Renal cortical epithelial cell (primary cell): ENCODE data around the gene ANAPC2. TPM values are rescaled to one million over a fixed set of nuclear protein-coding genes. Genes with fewer than 3 reads are reported as not detected.
A peak's percentile ranks its signal among the peaks of the same experiment; 100 is the strongest.
"Not testable (repeated sequence)": the region's sequence is repeated elsewhere in the genome, so short reads cannot be mapped to it uniquely, and the experiment has no call there.

ENCODE experiments used
- DNase-seq: peaks from one replicate; pipeline ENCODE4 v3.0.0-alpha.2; 2011; ENCODE audit warnings: low read depth
- total RNA-seq: library from RNA; depleted of rRNA; stranded (reverse); fragments of >200 nt; gene quantifications from 2 replicates; pipeline ENCODE4 v1.2.3, GENCODE V29; 2014

The ANAPC2 gene
- total RNA-seq, 1 donor from 2014 or later = 28.9 TPM

DNA sequence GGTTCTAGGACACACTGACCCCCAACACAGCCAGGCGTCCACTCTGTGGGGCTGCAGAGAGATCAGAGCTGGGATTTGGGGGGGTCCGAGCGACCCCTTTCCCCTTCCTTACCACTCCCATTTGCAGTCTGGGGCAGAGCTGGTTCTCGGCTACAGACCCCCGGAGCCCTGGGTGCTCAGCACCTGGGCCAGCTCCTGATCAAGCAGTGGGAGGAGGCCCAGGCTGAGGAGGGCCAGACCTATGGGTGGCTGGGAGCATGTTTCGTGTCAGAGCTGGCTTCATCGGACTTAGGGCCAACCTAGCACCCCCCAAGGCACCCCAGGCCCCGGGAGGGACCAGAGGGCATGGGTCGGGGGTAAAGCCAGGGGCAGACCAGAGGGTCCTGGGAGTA is 41.8 kb downstream of the ANAPC2 start:
- DNase-seq = no peak

- DNase-seq = no peak
Measured at GRCh38 chr9:137145731-137146526, 42.4 kb downstream of the ANAPC2 start.

DNA sequence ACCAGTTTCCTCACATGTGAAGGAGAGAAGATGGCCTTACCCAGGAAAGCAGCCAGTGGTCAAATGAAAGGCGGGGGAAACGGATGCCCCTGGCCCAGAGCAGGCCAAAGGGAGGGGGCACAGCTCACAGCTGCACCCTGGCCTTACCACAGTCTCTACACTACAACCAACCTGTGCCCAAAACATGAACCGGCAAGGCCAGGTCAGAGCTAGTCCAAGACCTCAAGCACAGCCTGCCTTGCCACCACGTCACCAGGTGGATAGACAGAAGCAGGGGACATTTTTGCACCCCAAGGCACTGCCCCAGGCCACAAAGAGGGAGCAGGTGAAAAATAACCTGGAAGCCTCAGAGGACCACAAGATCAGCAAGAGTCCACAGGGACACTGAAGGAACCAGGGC is 44.9 kb downstream of the ANAPC2 start:
- DNase-seq = no peak

GRCh38 chr9:137141976-137142936 is 46.1 kb downstream of the ANAPC2 start:
- DNase-seq = no peak

GRCh38 chr9:137141050-137141810 is 47.1 kb downstream of the ANAPC2 start:
- DNase-seq = no peak

- no peak for DNase-seq
Measured at GRCh38 chr9:137140151-137141012, 48.0 kb downstream of the ANAPC2 start.

DNA sequence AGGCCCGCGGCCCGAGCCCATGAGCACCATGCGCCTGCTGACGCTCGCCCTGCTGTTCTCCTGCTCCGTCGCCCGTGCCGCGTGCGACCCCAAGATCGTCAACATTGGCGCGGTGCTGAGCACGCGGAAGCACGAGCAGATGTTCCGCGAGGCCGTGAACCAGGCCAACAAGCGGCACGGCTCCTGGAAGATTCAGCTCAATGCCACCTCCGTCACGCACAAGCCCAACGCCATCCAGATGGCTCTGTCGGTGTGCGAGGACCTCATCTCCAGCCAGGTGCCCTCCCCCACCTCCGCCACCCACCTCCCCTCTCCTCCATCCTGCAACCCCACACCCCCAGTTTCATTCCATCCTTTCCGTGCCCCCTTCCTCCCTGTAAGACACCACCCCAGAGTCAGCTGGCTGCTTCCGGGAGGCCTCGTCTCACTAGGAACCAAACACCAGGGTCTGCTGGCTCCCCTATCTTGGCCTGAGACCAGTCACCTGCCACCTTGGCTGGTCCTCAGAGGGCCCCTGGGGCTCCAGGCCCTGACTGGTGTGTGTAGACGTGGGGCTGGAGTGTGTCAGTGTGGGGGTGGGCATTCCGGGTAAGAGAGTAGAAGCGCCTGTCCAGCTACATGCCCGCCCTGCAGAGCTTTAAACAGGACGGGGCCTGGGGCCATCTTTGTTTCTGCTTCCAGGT is 48.8 kb downstream of the ANAPC2 start:
- no peak for DNase-seq

- no peak for DNase-seq
Measured at GRCh38 chr9:137138722-137139467, 49.5 kb downstream of the ANAPC2 start, which contains the start of gene GRIN1. Gene GRIN1 (plus strand): TSS chr9:137139154. CDS start chr9:137139487, 333 bp downstream.

GRCh38 chr9:137138058-137138721 is 50.2 kb downstream of the ANAPC2 start:
- no peak for DNase-seq

DNA sequence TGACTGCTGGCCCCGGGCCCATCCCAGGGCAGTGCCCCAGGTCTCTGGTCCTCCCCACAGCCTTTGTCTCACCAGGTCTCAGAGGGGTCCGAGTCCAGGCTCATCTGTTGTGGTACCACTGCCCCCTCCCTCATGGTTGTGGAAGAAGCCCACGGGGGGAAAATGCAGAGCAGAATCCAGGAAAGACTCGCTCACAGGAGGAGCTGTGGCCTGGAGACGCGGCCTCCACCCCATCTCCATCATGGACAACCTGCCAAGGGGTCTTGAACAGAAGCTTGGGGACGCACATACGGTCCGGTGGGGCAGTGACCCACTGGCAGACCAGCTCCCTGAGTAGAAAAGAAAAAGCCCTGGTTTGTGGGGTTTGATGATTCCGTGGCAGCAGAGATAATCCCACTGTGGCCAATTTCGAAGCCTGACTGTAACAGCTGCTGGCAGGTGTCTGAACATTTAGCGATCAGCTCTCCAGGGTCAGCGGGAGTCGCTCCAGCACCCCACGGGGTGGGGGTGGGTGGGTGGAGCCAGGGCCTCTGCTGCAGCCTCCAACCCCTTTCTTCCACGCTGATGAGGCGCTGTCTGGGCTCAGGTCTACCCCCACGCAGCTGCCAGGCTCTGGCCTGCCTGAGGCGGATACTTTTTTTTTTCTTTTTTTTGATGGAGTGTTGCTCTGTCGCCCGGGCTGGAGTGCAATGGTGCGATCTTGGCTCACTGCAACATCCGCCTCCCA is 51.3 kb downstream of the ANAPC2 start:
- DNase-seq = no peak

GRCh38 chr9:137136261-137136880 is 52.0 kb downstream of the ANAPC2 start:
- no peak for DNase-seq

DNA sequence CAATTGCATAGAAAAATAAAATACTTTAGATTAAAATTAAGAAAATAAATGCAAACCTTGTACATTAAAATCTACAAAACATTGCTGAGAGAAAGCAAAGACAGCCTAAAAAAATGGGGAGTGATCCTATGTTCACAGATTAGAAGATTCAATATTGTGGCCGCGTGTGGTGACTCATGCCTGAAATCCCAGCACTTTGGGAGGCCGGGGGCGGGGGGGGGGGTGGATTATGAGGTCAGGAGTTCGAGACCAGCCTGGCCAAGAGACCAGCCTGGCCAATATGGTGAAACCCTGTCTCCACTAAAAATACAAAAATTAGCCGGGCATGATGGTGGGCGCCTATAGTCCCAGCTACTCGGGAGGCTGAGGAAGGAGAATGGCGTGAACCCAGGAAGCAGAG is 53.2 kb downstream of the ANAPC2 start:
- not testable (repeated sequence) for DNase-seq

DNA sequence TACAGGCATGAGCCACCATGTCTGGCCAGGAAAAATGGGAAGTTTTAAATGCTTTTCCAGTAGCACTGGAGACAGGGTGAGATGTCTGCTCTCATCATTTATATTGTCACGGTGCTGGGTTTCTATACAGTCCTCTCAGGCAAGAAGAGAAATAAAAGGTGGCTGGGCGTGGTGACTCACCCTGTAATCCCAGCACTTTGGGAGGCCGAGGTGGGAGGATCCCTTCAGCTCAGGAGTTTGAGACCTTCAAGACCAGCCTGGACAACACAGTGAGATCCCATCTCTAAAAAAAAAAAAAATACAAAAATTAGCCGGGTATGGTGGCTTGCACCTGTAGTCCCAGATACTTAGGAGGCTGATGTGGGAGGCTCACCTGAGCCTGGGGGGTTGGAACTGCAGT is 54.2 kb downstream of the ANAPC2 start:
- no peak for DNase-seq

GRCh38 chr9:137130176-137130755 is 58.1 kb downstream of the ANAPC2 start:
- no peak for DNase-seq

GRCh38 chr9:137129456-137130175 is 58.7 kb downstream of the ANAPC2 start:
- DNase-seq = peak; percentile 78

- DNase-seq = peak; percentile 11
Measured at GRCh38 chr9:137128862-137129455, 59.4 kb downstream of the ANAPC2 start.
